Caco-2 (cell line): ENCODE data around the gene ERICH2. TPM values are rescaled to one million over a fixed set of nuclear protein-coding genes. Genes with fewer than 3 reads are reported as not detected.

Source experiments
- BruUV-seq: library from RNA; stranded (reverse); fragments of 400-500 nt; replicated peaks from 2 replicates; lab custom pipeline; 2021; lab: Mats Ljungman, UMichigan
- CTCF ChIA-PET: fragments of 300-600 bp; sonication (Branson Sonifier 250); formaldehyde crosslinking; loops from one replicate; lab custom pipeline; 2022; ENCODE audit warnings: antibody characterized with exemption; lab: Charles Lee
- POLR2A ChIA-PET: fragments of 300-600 bp; sonication (Branson Sonifier 250); formaldehyde crosslinking; loops from one replicate; lab custom pipeline; 2022; ENCODE audit warnings: antibody characterized with exemption; lab: Charles Lee
- DNase-seq, 2 experiments: peaks; one replicate each; pipeline versions ENCODE4 v3.0.0 to v3.0.0-alpha.2; 2020 to 2022
- H3K27me3 ChIP-seq: replicated peaks from 2 replicates; pipeline ENCODE4 v1.6.0; 2011; ENCODE audit warnings: low read length; ENCODE audit not compliant: control insufficient read depth, insufficient read depth
- H3K36me3 ChIP-seq: 2 replicates; pipeline ENCODE4 v1.5.1; 2011; ENCODE audit warnings: low read length; ENCODE audit not compliant: control insufficient read depth, insufficient read depth
- H3K4me1 ChIP-seq: fragments of 250-450 bp; sonication (Bioruptor Pico); 2 replicates; pipeline ENCODE4 v1.5.1; 2020; ENCODE audit warnings: mild to moderate bottlenecking
- H3K4me3 ChIP-seq: 2 replicates; pipeline ENCODE4 v1.5.1; 2011; ENCODE audit warnings: low read depth, mild to moderate bottlenecking, control low read depth, low read length
- H3K9me3 ChIP-seq: fragments of 250-450 bp; sonication (Bioruptor Pico); 2 replicates; pipeline ENCODE4 v1.5.1; 2020; ENCODE audit warnings: mild to moderate bottlenecking, moderate library complexity
- H3K27ac Mint-ChIP-seq: one replicate; pipeline ENCODE4 v1.8.0; 2022; ENCODE audit warnings: mixed read lengths; ENCODE audit not compliant: unreplicated experiment
- H3K27me3 Mint-ChIP-seq: one replicate; pipeline ENCODE4 v1.8.0; 2022; ENCODE audit warnings: mixed read lengths; ENCODE audit not compliant: insufficient read depth, unreplicated experiment
- H3K36me3 Mint-ChIP-seq: one replicate; pipeline ENCODE4 v1.8.0; 2022; ENCODE audit warnings: mild to moderate bottlenecking, mixed read lengths; ENCODE audit not compliant: insufficient read depth, unreplicated experiment
- H3K4me1 Mint-ChIP-seq: one replicate; pipeline ENCODE4 v1.8.0; 2022; ENCODE audit warnings: low read depth, mixed read lengths; ENCODE audit not compliant: unreplicated experiment
- H3K4me3 Mint-ChIP-seq: one replicate; pipeline ENCODE4 v1.8.0; 2022; ENCODE audit warnings: mild to moderate bottlenecking, moderate library complexity, mixed read lengths; ENCODE audit not compliant: unreplicated experiment
- H3K9me3 Mint-ChIP-seq: one replicate; pipeline ENCODE4 v1.8.0; 2022; ENCODE audit warnings: mixed read lengths; ENCODE audit not compliant: unreplicated experiment
- intact Hi-C: fragments of 100-400 bp; cut with micrococcal nuclease; formaldehyde crosslinking; loops from one replicate; pipeline ENCODE4 v1.10.0; 2022; ENCODE audit not compliant: unreplicated experiment
- total RNA-seq: library from RNA; stranded (reverse); gene quantifications from 2 replicates; pipeline ENCODE4 v1.2.3, GENCODE V29; 2022
- TF ChIP-seq, protein P1 (sequence below), 2 experiments: fragments of 200-600 bp in 1 of 2; IDR thresholded peaks; 1 replicate in 1 of 2; 2 replicates in 1 of 2; pipeline versions ENCODE4 v1.5.1 to v1.8.0; 2011 to 2022; ENCODE audit warnings: antibody characterized with exemption in 1 of 2, control low read depth in 1 of 2, inconsistent platforms in 1 of 2, low read depth in 1 of 2, low read length in 1 of 2, mild to moderate bottlenecking in 1 of 2, moderate library complexity in 1 of 2; ENCODE audit not compliant: insufficient read depth in 1 of 2, severe bottlenecking in 1 of 2, unreplicated experiment in 1 of 2

The ERICH2 gene
- total RNA-seq, 1 experiment from 2014 or later: 3.1 TPM

DNA sequence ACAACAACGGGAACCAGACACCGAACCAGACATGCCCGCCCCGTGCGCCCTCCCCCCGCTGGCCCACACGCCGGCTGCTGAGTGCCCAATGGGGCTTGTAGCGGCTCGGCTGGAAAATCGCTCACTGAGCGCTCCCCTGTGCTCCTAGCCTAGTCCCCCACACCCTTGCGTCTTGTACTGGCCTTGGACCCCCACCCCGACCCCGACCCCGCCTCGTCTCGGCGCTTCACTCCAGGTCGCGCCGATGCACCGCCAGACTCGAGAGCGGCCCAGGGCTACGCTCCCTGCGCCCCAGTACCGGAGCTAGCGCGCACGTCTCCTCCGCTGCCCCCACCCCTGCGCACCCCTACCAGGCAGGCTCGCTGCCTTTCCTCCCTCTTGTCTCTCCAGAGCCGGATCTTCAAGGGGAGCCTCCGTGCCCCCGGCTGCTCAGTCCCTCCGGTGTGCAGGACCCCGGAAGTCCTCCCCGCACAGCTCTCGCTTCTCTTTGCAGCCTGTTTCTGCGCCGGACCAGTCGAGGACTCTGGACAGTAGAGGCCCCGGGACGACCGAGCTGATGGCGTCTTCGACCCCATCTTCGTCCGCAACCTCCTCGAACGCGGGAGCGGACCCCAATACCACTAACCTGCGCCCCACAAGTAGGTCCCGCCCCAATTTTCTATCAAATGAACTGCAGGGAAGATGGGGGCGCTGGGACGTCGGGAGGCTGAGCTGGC, 48.0 kb downstream of the ERICH2 start:
- H3K27me3 Mint-ChIP-seq: peaks cover 8% of the 10 kb centered on the region
- H3K4me1 Mint-ChIP-seq: peaks cover 7% of the 10 kb centered on the region
- TF ChIP-seq, protein P1, sequence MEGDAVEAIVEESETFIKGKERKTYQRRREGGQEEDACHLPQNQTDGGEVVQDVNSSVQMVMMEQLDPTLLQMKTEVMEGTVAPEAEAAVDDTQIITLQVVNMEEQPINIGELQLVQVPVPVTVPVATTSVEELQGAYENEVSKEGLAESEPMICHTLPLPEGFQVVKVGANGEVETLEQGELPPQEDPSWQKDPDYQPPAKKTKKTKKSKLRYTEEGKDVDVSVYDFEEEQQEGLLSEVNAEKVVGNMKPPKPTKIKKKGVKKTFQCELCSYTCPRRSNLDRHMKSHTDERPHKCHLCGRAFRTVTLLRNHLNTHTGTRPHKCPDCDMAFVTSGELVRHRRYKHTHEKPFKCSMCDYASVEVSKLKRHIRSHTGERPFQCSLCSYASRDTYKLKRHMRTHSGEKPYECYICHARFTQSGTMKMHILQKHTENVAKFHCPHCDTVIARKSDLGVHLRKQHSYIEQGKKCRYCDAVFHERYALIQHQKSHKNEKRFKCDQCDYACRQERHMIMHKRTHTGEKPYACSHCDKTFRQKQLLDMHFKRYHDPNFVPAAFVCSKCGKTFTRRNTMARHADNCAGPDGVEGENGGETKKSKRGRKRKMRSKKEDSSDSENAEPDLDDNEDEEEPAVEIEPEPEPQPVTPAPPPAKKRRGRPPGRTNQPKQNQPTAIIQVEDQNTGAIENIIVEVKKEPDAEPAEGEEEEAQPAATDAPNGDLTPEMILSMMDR (IDR thresholded peaks at IDR 0.05; ENCODE audit: insufficient read depth in 1 of 2, low read depth in 1 of 2, low read length in 1 of 2, severe bottlenecking in 1 of 2, unreplicated experiment in 1 of 2): no peak
- no peaks in the 10 kb centered on the region for H3K9me3 Mint-ChIP-seq
- intact Hi-C loops: loop anchor here (10.0 kb wide), 1 partner anchor 233 kb away; no protein-coding TSS in a partner anchor
- DNase-seq: peak in 1 of 2 experiments; percentile 49
- H3K4me3 ChIP-seq: peak overlapping the region; percentile 76
- peak overlapping the region; percentile 95 for H3K4me3 Mint-ChIP-seq
- no peaks in the 10 kb centered on the region for H3K27me3 ChIP-seq
- H3K36me3 ChIP-seq: no peaks in the 10 kb centered on the region
- no TSS peak for BruUV-seq
- no peaks in the 10 kb centered on the region for H3K36me3 Mint-ChIP-seq
- ChIA-PET POLR2A (interaction anchor here (0.9 kb wide), 1 partner anchor 106 kb away, joined by 3 read pairs; no protein-coding TSS in a partner anchor), CTCF (interaction anchor here (0.6 to 1.3 kb wide), 3 partner anchors 54 to 409 kb away, joined by 3 read pairs; no protein-coding TSS in a partner anchor)
- H3K9me3 ChIP-seq: no peaks in the 10 kb centered on the region
- no peak overlapping the region for H3K27ac Mint-ChIP-seq
- peaks cover 7% of the 10 kb centered on the region; the same call in 1 of the 2 replicates for H3K4me1 ChIP-seq

DNA sequence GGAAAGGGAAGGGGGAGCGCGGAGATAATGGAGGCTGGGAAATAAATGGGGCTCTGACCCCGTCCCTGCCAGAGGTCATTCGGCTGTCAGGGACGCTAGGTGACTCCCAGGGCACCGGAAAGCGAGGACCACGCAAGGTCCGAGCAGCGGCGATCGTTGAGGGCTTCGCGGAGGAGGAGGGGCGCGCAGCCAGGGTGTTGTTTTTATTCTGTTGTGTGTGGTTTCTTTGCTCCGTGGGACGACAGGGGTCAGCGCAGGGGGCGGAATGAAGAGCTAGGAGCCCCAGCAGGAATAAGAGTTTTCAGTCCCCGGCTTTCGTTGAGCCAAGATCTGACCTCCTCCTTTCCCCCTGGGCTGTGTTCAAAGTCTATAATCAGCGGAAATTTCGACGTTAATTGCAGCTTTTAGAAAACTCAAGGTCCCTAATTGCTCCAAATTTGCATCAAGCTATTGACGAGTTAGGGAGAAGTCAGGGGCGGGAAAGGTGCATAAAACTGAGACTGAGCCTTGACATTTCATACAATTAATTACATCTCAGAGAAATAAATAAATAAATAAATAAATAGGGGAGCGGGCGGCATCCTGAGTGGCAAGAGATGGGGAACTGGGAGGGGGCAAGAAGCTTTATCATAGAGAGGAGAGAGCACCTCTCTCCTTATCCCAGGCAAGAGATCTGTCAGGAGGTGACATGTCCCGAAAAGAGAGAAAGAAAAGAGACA, 48.7 kb downstream of the ERICH2 start:
- Mint-ChIP-seq H3K36me3 (no peaks in the 10 kb centered on the region), H3K4me1 (peaks cover 7% of the 10 kb centered on the region), H3K4me3 (peak overlapping the region; percentile 95), H3K9me3 (no peaks in the 10 kb centered on the region), H3K27ac (no peak overlapping the region), H3K27me3 (peaks cover 8% of the 10 kb centered on the region)
- no peaks in the 10 kb centered on the region for H3K27me3 ChIP-seq
- no peaks in the 10 kb centered on the region for H3K9me3 ChIP-seq
- TF ChIP-seq, protein P1 (IDR thresholded peaks at IDR 0.05; ENCODE audit: insufficient read depth in 1 of 2, low read depth in 1 of 2, low read length in 1 of 2, severe bottlenecking in 1 of 2, unreplicated experiment in 1 of 2): no peak
- H3K4me3 ChIP-seq: peak overlapping the region; percentile 76
- ChIA-PET POLR2A (interaction anchor here (0.9 kb wide), 1 partner anchor 107 kb away, joined by 3 read pairs; no protein-coding TSS in a partner anchor), CTCF (interaction anchor here (0.6 to 1.3 kb wide), 3 partner anchors 54 to 410 kb away, joined by 3 read pairs; no protein-coding TSS in a partner anchor)
- BruUV-seq: TSS peak; percentile 21
- no peaks in the 10 kb centered on the region for H3K36me3 ChIP-seq
- DNase-seq: no peak
- peaks cover 7% of the 10 kb centered on the region; the same call in 1 of the 2 replicates for H3K4me1 ChIP-seq
- intact Hi-C loops: loop anchor here (10.0 kb wide), 1 partner anchor 234 kb away; no protein-coding TSS in a partner anchor
